ENCODE measurements around the gene OR2AP1. TPM values are rescaled to one million over a fixed set of nuclear protein-coding genes. Genes with fewer than 3 reads are reported as not detected.
"Not testable (repeated sequence)": the region's sequence is repeated elsewhere in the genome, so short reads cannot be mapped to it uniquely, and the experiment has no call there.

Gene OR2AP1
- total RNA-seq, result not detected
- not detected for polyA plus RNA-seq

GRCh38 chr12:55572168-55572567 lies at the start of gene OR2AP1:
Gene OR2AP1 (plus strand): TSS chr12:55572468. CDS start chr12:55574415, 1,947 bp downstream.
- Histone ChIP-seq H3K27me3 (no peaks in the 10 kb centered on the region), H3K36me3 (no peaks in the 10 kb centered on the region), H3K9me3 (no peaks in the 10 kb centered on the region), H3K27ac (no peak within 1 kb of the TSS), H3K4me1 (no peaks in the 10 kb centered on the region), H3K4me3 (no peak within 1 kb of the TSS)
- 95% methylated on average over 1 of the region's 1 CpG for WGBS, 2 donors
- intact Hi-C loops (cut with DNase I), result no loop called here
- ATAC-seq (no peak), FAIRE-seq (no peak), DNase-seq (no peak)
- TF ChIP-seq CTCF (IDR thresholded peaks at IDR 0.05), result no peak

- H3K36me3 ChIP-seq; FAIRE-seq; H3K4me1 ChIP-seq; H3K4me3 ChIP-seq; H3K9me3 ChIP-seq; ATAC-seq; DNase-seq; intact Hi-C loops (cut with DNase I); H3K27ac ChIP-seq; H3K27me3 ChIP-seq: not testable (repeated sequence)
- 74 to 79% methylated on average over 2 of the region's 2 CpGs for WGBS, 2 donors
Observed at GRCh38 chr12:55548235-55548634, 24.0 kb upstream of the OR2AP1 start.

- no peaks in the 10 kb centered on the region for H3K9me3 ChIP-seq
- H3K4me3 ChIP-seq, result no peak overlapping the region
Observed at GRCh38 chr12:55548756-55549155, 23.5 kb upstream of the OR2AP1 start.

GRCh38 chr12:55549302-55549701 lies 23.0 kb upstream of the OR2AP1 start, which contains the start of gene OR6C4:
Gene OR6C4 (plus strand): TSS chr12:55549602. CDS start chr12:55551227, 1,625 bp downstream.
- no peak for DNase-seq

More at GRCh38 chr12:55548756-55549155, 23.5 kb upstream of the OR2AP1 start:
- FAIRE-seq (no peak), ATAC-seq (no peak), DNase-seq (no peak)
- intact Hi-C loops (cut with DNase I), result no loop called here
- H3K27ac ChIP-seq, result no peak overlapping the region
- H3K36me3 ChIP-seq, result no peaks in the 10 kb centered on the region
- no peak for TF ChIP-seq CTCF (IDR thresholded peaks at IDR 0.05)
- H3K4me1 ChIP-seq, result no peaks in the 10 kb centered on the region
- no peaks in the 10 kb centered on the region for H3K27me3 ChIP-seq

GRCh38 chr12:55554296-55554695 lies 18.0 kb upstream of the OR2AP1 start:
- Histone ChIP-seq H3K27ac (no peak overlapping the region), H3K4me3 (no peak overlapping the region), H3K36me3 (no peaks in the 10 kb centered on the region), H3K27me3 (no peaks in the 10 kb centered on the region), H3K4me1 (no peaks in the 10 kb centered on the region), H3K9me3 (no peaks in the 10 kb centered on the region)
- DNase-seq (no peak), ATAC-seq (no peak), FAIRE-seq (no peak)
- intact Hi-C loops (cut with DNase I), result no loop called here
- no peak for TF ChIP-seq CTCF (IDR thresholded peaks at IDR 0.05)

More at GRCh38 chr12:55549302-55549701, 23.0 kb upstream of the OR2AP1 start, which contains the start of gene OR6C4:
- H3K36me3 ChIP-seq, result no peaks in the 10 kb centered on the region
- ATAC-seq (no peak), FAIRE-seq (no peak)
- TF ChIP-seq CTCF (IDR thresholded peaks at IDR 0.05), result no peak
- no peak within 1 kb of the TSS for H3K27ac ChIP-seq
- H3K4me1 ChIP-seq, result no peaks in the 10 kb centered on the region
- 32 to 45% methylated on average over 2 of the region's 2 CpGs for WGBS, 2 donors
- no peak within 1 kb of the TSS for H3K4me3 ChIP-seq
- H3K9me3 ChIP-seq, result no peaks in the 10 kb centered on the region
- no peaks in the 10 kb centered on the region for H3K27me3 ChIP-seq
- intact Hi-C loops (cut with DNase I), result no loop called here

DNA sequence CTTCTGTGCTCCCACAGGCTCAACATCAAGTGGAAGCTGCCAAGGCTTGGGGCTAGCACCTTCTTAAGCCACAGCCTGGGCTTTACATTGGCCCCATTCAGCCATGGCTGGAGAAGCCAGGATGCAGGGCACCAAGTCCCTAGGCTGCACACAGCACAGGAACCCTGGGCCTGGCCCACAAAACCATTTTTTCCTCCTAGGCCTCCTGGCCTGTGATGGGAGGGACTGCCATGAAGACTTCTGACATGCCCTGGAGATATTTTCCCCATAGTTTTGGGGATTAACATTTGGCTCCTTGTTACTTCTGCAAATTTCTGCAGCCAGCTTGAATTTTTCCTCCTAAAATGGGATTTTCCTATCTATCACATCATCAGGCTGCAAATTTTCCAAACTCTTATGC lies 2.2 kb upstream of the OR2AP1 start:
- FAIRE-seq; H3K27me3 ChIP-seq; intact Hi-C loops (cut with DNase I); H3K27ac ChIP-seq; H3K9me3 ChIP-seq; H3K4me3 ChIP-seq; H3K4me1 ChIP-seq; DNase-seq; ATAC-seq; H3K36me3 ChIP-seq: not testable (repeated sequence)

GRCh38 chr12:55570689-55571088 lies 1.6 kb upstream of the OR2AP1 start:
- H3K27ac ChIP-seq; ATAC-seq; H3K9me3 ChIP-seq; H3K27me3 ChIP-seq; intact Hi-C loops (cut with DNase I); H3K4me3 ChIP-seq; H3K36me3 ChIP-seq; FAIRE-seq; DNase-seq; H3K4me1 ChIP-seq: not testable (repeated sequence)
- WGBS, 2 donors, result 87 to 94% methylated on average over 1 of the region's 1 CpG
